SK-N-SH (cell line): ENCODE results near the gene TRUB2. TPM values are rescaled to one million over a fixed set of nuclear protein-coding genes. Genes with fewer than 3 reads are reported as not detected.
"Not testable (repeated sequence)": the region's sequence is repeated elsewhere in the genome, so short reads cannot be mapped to it uniquely, and the experiment has no call there.

Experiments
- CTCF ChIA-PET: fragments of 300-600, 350-600 bp; formaldehyde crosslinking; extraction: SDS; loops from one replicate; lab custom pipeline; 2021; lab: Yijun Ruan, JAX
- POLR2A ChIA-PET: fragments of 350-600 bp; sonication (Branson Sonifier 250); formaldehyde crosslinking; extraction: SDS; loops from one replicate; lab custom pipeline; 2020; ENCODE audit warnings: antibody characterized with exemption, inconsistent platforms; lab: Yijun Ruan, JAX
- DNase-seq: peaks from one replicate; pipeline ENCODE4 v3.0.0; 2012
- H2AFZ ChIP-seq: fragments of 200-600 bp; sonication (generic); 2 replicates; pipeline ENCODE4 v1.8.1; 2016; ENCODE audit warnings: antibody characterized with exemption, mild to moderate bottlenecking, low read depth
- H3F3A ChIP-seq: fragments of 200-600 bp; sonication (generic); replicated peaks from 2 replicates; pipeline ENCODE3; 2016; ENCODE audit warnings: antibody characterized with exemption, mild to moderate bottlenecking; ENCODE audit not compliant: insufficient read depth
- H3K27ac ChIP-seq, 2 experiments: fragments of 200-500 bp in 1 of 2; fragments of 200-600 bp in 1 of 2; sonication (Bioruptor generic) in 1 of 2; sonication (generic), shearing (Covaris generic) in 1 of 2; 2 replicates each; pipeline versions ENCODE4 v1.5.1 to v1.6.1; 2014 to 2016; ENCODE audit warnings: low read depth in 2 of 2, inconsistent platforms in 1 of 2, low read length in 1 of 2, mild to moderate bottlenecking in 1 of 2, mixed read lengths in 1 of 2
- H3K27me3 ChIP-seq: fragments of 200-600 bp; sonication (generic), shearing (Covaris generic); 2 replicates; pipeline ENCODE4 v1.6.1; 2016; ENCODE audit warnings: mixed run types; ENCODE audit not compliant: insufficient read depth
- H3K36me3 ChIP-seq, 2 experiments: fragments of 200-500 bp in 1 of 2; fragments of 200-600 bp in 1 of 2; sonication (Bioruptor generic) in 1 of 2; sonication (generic) in 1 of 2; replicated peaks in 1 of 2; 2 replicates each; pipeline versions ENCODE3 to v1.5.1; 2014 to 2016; ENCODE audit warnings: low read length in 1 of 2, mild to moderate bottlenecking in 1 of 2; ENCODE audit not compliant: insufficient read depth in 2 of 2, control insufficient read depth in 1 of 2
- H3K4me1 ChIP-seq, 2 experiments: fragments of 200-500 bp in 1 of 2; fragments of 200-600 bp in 1 of 2; sonication (Bioruptor generic) in 1 of 2; sonication (generic), shearing (Covaris generic) in 1 of 2; 2 replicates each; pipeline versions ENCODE4 v1.5.1 to v1.6.1; 2014 to 2016; ENCODE audit warnings: low read depth in 1 of 2, low read length in 1 of 2, mixed run types in 1 of 2; ENCODE audit not compliant: insufficient read depth in 2 of 2, control insufficient read depth in 1 of 2
- H3K4me2 ChIP-seq: fragments of 200-600 bp; sonication (generic), shearing (Covaris generic); 2 replicates; pipeline ENCODE4 v1.6.1; 2017; ENCODE audit warnings: mixed run types
- H3K4me3 ChIP-seq, 2 experiments: fragments of 200-500 bp in 1 of 2; fragments of 200-600 bp in 1 of 2; sonication (Bioruptor generic) in 1 of 2; sonication (generic), shearing (Covaris generic) in 1 of 2; 2 replicates each; pipeline versions ENCODE4 v1.5.1 to v1.8.1; 2014 to 2016; ENCODE audit warnings: low read depth in 2 of 2, inconsistent platforms in 1 of 2, low read length in 1 of 2, mild to moderate bottlenecking in 1 of 2, mixed read lengths in 1 of 2, moderate library complexity in 1 of 2
- H3K79me2 ChIP-seq: fragments of 200-600 bp; sonication (generic); 2 replicates; pipeline ENCODE4 v1.8.1; 2017; ENCODE audit warnings: mild to moderate bottlenecking; ENCODE audit not compliant: insufficient read depth
- H3K9ac ChIP-seq: fragments of 200-600 bp; sonication (generic); 2 replicates; pipeline ENCODE4 v1.6.1; 2017; ENCODE audit warnings: mixed run types
- H3K9me2 ChIP-seq: fragments of 200-600 bp; sonication (generic); 2 replicates; pipeline ENCODE4 v1.6.1; 2017; ENCODE audit warnings: mixed run types
- H3K9me3 ChIP-seq: fragments of 200-600 bp; sonication (generic); 2 replicates; pipeline ENCODE4 v1.6.1; 2017; ENCODE audit warnings: mixed run types, mild to moderate bottlenecking, moderate library complexity
- H4K20me1 ChIP-seq: fragments of 200-600 bp; sonication (generic); 2 replicates; pipeline ENCODE4 v1.6.1; 2017; ENCODE audit warnings: mild to moderate bottlenecking, mixed run types; ENCODE audit not compliant: insufficient read depth
- FOSL2 ChIP-seq: IDR thresholded peaks from 2 replicates; pipeline ENCODE4 v1.4.0; 2012; ENCODE audit warnings: low read depth, mild to moderate bottlenecking, moderate library complexity, borderline replicate concordance
- MAX ChIP-seq: IDR thresholded peaks from 2 replicates; pipeline ENCODE4 v1.4.0; 2012; ENCODE audit warnings: low read depth
- MXI1 ChIP-seq: IDR thresholded peaks from 2 replicates; pipeline ENCODE4 v1.6.1; 2012; ENCODE audit warnings: mild to moderate bottlenecking, low read depth, low read length, improper control_type of control experiment
- NRF1 ChIP-seq: IDR thresholded peaks from 2 replicates; pipeline ENCODE4 v1.6.1; 2012; ENCODE audit warnings: low read depth, mild to moderate bottlenecking, low read length
- PBX3 ChIP-seq: IDR thresholded peaks from 2 replicates; pipeline ENCODE4; 2012
- SIN3A ChIP-seq: IDR thresholded peaks from 2 replicates; pipeline ENCODE4 v1.6.1; 2012; ENCODE audit warnings: low read depth, mild to moderate bottlenecking, low read length, moderate library complexity, borderline replicate concordance
- TCF12 ChIP-seq: IDR thresholded peaks from 2 replicates; pipeline ENCODE4 v1.4.0; 2012
- TEAD4 ChIP-seq: IDR thresholded peaks from 2 replicates; pipeline ENCODE4 v1.4.0; 2012; ENCODE audit warnings: mild to moderate bottlenecking, borderline replicate concordance; ENCODE audit not compliant: insufficient read depth
- YY1 ChIP-seq: IDR thresholded peaks from 2 replicates; pipeline ENCODE4 v1.4.0; 2012; ENCODE audit warnings: low read depth, mild to moderate bottlenecking
- WGBS: methylation state at CpG from one replicate; pipeline ENCODE4 v1.1.6; 2017; ENCODE audit warnings: low lambda C conversion rate; 5-methylcytosine and 5-hydroxymethylcytosine counted together
- polyA plus RNA-seq, 3 experiments: library from polyadenylated mRNA; depleted of rRNA; stranded (reverse); fragments of >200 nt; gene quantifications; 2 replicates each; pipeline ENCODE4 v1.2.3, GENCODE V29; 2012

The TRUB2 gene
- polyA plus RNA-seq, 1 of the 3 experiments (the other 2 are of a cell fraction): 18.8 TPM

GRCh38 chr9:128340691-128341434, 18.6 kb upstream of the TRUB2 start:
- H3K9me3 ChIP-seq: no peaks in the 10 kb centered on the region

DNA sequence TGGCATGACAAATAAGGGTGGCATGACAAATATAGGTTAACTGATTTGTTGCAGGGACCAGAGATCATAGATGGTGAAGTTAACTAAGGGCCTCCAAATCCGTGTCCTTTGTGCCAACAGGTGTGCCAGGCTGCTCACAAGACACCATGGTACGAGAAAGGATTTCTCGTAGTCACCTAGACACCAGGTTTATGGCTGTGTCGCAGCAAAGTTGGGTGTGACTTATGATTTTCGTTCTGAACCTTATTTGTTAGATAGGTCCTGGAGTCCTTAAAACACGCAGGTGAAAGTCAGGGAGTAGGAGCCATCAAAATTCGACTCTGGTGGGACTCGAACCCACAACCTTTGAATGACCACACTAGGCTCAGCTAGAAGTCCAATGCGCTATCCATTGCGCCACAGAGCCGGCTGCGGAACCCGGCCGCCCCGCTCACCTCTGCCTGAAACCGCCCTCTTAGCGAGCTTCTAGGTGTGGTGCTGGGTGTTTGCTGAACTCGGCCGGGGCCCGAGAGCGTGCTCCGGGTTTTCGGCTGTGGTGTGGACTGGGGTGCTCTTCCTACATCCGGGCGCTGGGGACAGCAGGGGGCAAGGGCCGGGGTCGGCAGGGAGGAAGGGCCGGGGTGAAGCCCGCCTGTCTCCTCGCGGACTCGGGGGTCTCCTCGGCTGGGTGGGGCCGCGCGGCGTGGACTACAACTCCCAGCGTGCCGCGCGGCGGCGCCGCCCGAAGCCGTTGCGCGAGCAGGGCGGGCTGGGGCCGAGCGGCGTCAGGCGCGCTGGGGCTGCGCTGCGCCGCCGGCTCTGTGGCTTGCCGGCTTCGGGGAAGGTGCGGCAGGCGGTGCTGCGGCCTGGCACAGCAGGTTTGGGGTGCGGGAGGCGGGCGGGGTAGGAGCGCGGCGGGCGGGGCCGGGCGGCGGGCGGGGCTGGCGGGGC, 17.8 kb upstream of the TRUB2 start, which contains the start of gene SLC27A4:
Gene SLC27A4 (plus strand): TSS at position 767 of the 930 bp plus-strand sequence. CDS start 2,606 bp downstream, outside the sequence.
- H3K9ac ChIP-seq: peak within 1 kb of the TSS; percentile 67
- peaks cover 0 to 6% of the 10 kb centered on the region in 2 experiments; a peak in 1 of 4 replicates for H3K4me1 ChIP-seq
- H3K27ac ChIP-seq: peak within 1 kb of the TSS; percentile 20 to 44; a peak in 3 of 4 replicates
- H3K79me2 ChIP-seq: peaks cover 19% of the 10 kb centered on the region; the same call in 1 of the 2 replicates
- 52% methylated on average over 7 of the region's 75 CpGs for WGBS
- CTCF ChIA-PET: interaction anchor here (1.1 to 1.3 kb wide), 2 partner anchors 43 to 81 kb away, joined by 3 to 5 read pairs; partner anchors contain the start of gene CERCAM
- no peaks in the 10 kb centered on the region for H3K9me3 ChIP-seq
- no peaks in the 10 kb centered on the region for H3K27me3 ChIP-seq
- TF ChIP-seq TEAD4: peak; percentile 41; the same call in 1 of the 2 replicates
- TF ChIP-seq PBX3: no peak
- peak; percentile 41; the same call in 1 of the 2 replicates for TF ChIP-seq MXI1
- TF ChIP-seq YY1: no peak
- TF ChIP-seq NRF1: peak; percentile 71
- TF ChIP-seq MAX: peak; percentile 43; the same call in 1 of the 2 replicates
- TF ChIP-seq FOSL2: no peak
- TF ChIP-seq TCF12: no peak
- H2AFZ ChIP-seq: peak within 1 kb of the TSS; percentile 100
- no peaks in the 10 kb centered on the region for H3K9me2 ChIP-seq
- 0 out of 2 replicates have a peak, but pooled peaks cover 3% of the 10 kb centered on the region for H4K20me1 ChIP-seq
- H3K36me3 ChIP-seq: peaks cover 17 to 20% of the 10 kb centered on the region in 2 experiments
- peaks cover 18% of the 10 kb centered on the region for H3F3A ChIP-seq
- H3K4me2 ChIP-seq: peak within 1 kb of the TSS; percentile 99
- peak within 1 kb of the TSS; percentile 73 to 89 for H3K4me3 ChIP-seq
- DNase-seq: peak; percentile 94
- POLR2A ChIA-PET: no interaction called here

More at GRCh38 chr9:128340691-128341434, 18.6 kb upstream of the TRUB2 start:
- DNase-seq: peak; percentile 69
- TF ChIP-seq MXI1: peak; percentile 20; the same call in 1 of the 2 replicates
- TF ChIP-seq SIN3A: no peak
- TF ChIP-seq, all 33 proteins: peak for 1
- H3K27ac ChIP-seq: peak overlapping the region; percentile 20 to 44; a peak in 3 of 4 replicates
- peak overlapping the region; percentile 99 for H3K4me2 ChIP-seq
- H3K4me3 ChIP-seq: peak overlapping the region; percentile 73 to 89
- peak overlapping the region; percentile 64 for H3K9ac ChIP-seq
- 0 out of 2 replicates have a peak, but pooled peaks cover 3% of the 10 kb centered on the region for H4K20me1 ChIP-seq
- peaks cover 22 to 24% of the 10 kb centered on the region in 2 experiments for H3K36me3 ChIP-seq
- no peaks in the 10 kb centered on the region for H3K27me3 ChIP-seq
- H3K4me1 ChIP-seq: peaks cover 0 to 6% of the 10 kb centered on the region in 2 experiments; a peak in 1 of 4 replicates
- ChIA-PET CTCF (interaction anchor here (0.6 to 2.1 kb wide), 46 partner anchors 9 to 361 kb away, joined by 3 to 80 read pairs (median 4); partner anchors contain the start of genes CERCAM, COQ4, DNM1 and PKN3), POLR2A (interaction anchor here (1.0 to 1.3 kb wide), 2 partner anchors 21 to 30 kb away, joined by 3 to 4 read pairs; partner anchors contain the start of gene URM1)
- H2AFZ ChIP-seq: peak overlapping the region; percentile 85; the same call in 1 of the 2 replicates
- H3K9me2 ChIP-seq: no peaks in the 10 kb centered on the region
- H3K79me2 ChIP-seq: peaks cover 19% of the 10 kb centered on the region; the same call in 1 of the 2 replicates
- H3F3A ChIP-seq: peaks cover 15% of the 10 kb centered on the region
- WGBS: 0% methylated on average over 8 of the region's 48 CpGs

DNA sequence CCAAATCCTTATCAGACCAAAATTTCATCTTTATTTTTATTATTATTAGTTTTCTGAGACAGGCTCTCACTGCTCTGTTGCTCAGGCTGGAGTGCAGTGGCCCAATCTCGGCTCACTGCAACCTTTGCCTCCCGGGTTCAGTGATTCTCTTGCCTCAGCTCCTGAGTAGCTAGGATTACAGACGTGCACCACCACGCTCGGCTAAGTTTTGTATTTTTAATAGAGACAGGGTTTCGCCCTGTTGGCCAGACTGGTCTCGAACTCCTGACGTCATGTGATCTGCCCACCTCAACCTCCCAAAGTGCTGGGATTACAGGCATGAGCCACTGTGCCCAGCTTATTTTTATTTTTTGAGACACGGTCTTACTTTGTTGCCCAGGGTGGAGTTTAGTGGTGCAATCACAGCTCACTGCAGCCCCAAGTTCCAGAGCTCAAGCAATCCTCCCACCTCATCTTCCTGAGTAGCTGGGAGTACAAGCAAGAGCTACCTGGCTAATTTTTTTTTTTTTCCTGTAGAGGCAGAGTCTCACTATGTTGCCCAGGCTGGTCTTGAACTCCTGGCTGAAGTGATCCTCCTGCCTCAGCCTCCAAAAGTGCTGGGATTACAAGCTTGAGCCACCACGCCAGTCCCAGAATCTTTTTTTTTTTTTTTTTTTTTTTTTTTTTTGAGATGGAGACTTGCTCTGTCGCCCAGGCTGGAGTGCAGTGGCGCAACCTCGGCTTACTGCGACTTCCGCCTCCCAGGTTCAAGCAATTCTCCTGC, 16.8 kb upstream of the TRUB2 start:
- H2AFZ ChIP-seq, H3K4me3 ChIP-seq, H3K27me3 ChIP-seq, DNase-seq, H3K9me2 ChIP-seq, H4K20me1 ChIP-seq, POLR2A ChIA-PET, H3K9ac ChIP-seq, H3K27ac ChIP-seq, H3K4me1 ChIP-seq, H3K4me2 ChIP-seq, H3K9me3 ChIP-seq: not testable (repeated sequence)
- CTCF ChIA-PET: interaction anchor here (1.3 to 1.5 kb wide), 2 partner anchors 42 to 73 kb away, joined by 3 to 5 read pairs; no protein-coding TSS in a partner anchor
- Histone ChIP-seq H3K36me3 (peaks cover 11 to 15% of the 10 kb centered on the region in 2 experiments), H3F3A (peaks cover 18% of the 10 kb centered on the region), H3K79me2 (peaks cover 19% of the 10 kb centered on the region; the same call in 1 of the 2 replicates)
- WGBS: 98% methylated on average over 13 of the region's 15 CpGs
